ENCODE results near the gene TANC1.

The TANC1 gene

GRCh38 chr2:158960193-158960592 is 8.2 kb upstream of the TANC1 start:
- H3K27me3 ChIP-seq (ENCODE audit: insufficient read depth, low read length, poor library complexity), result no peaks in the 10 kb centered on the region
- H3K4me2 ChIP-seq (ENCODE audit: insufficient read depth, low read length), result no peak overlapping the region
- H4K20me1 ChIP-seq (ENCODE audit: insufficient read depth, low read length), result no peaks in the 10 kb centered on the region
- ATAC-seq (ENCODE audit: insufficient read depth, low read depth), result no peak
- H2AFZ ChIP-seq (ENCODE audit: low read depth, low read length), result no peak overlapping the region
- H3K9me3 ChIP-seq (ENCODE audit: insufficient read depth, low read length, severe bottlenecking), result no peaks in the 10 kb centered on the region
- H3K27ac ChIP-seq (ENCODE audit: low read length), result no peak overlapping the region
- no peak for DNase-seq
- no peak for TF ChIP-seq EZH2 (IDR thresholded peaks at IDR 0.05; ENCODE audit: borderline replicate concordance, low read depth, low read length, severe bottlenecking)
- TF ChIP-seq CTCF (IDR thresholded peaks at IDR 0.05; ENCODE audit: borderline replicate concordance, extremely low read depth, low read length, poor library complexity, severe bottlenecking), result no peak
- no peak overlapping the region for H3K4me3 ChIP-seq (ENCODE audit: low read depth in 1 of 2, low read length in 2 of 2)
- no peaks in the 10 kb centered on the region for H3K79me2 ChIP-seq (ENCODE audit: insufficient read depth, low read length)
- H3K4me1 ChIP-seq (ENCODE audit: insufficient read depth, low read length), result no peaks in the 10 kb centered on the region
- no peak overlapping the region for H3K9ac ChIP-seq (ENCODE audit: low read depth, low read length)
- H3K36me3 ChIP-seq (ENCODE audit: insufficient read depth, low read length), result no peaks in the 10 kb centered on the region

DNA sequence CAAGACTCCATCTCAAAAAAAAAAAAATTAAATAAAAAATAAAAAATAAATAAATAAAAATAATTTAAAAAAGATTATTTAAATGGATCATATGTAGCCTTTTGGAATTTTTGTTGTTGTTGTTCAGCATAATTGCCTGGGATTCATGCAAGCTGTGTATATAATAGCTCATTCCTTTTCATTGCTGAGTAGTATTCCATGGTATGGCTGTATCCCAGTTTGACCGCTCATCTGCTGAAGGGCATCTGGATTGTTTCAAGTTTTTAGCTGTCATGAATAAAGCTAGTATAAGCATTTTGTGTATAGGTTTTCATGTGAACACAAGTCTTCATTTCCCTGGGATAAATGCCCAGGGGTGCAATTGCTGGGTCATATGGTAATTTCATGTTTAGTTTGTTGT is 6.4 kb upstream of the TANC1 start:
- ATAC-seq (ENCODE audit: insufficient read depth, low read depth) (no peak), DNase-seq (no peak)
- no peaks in the 10 kb centered on the region for H3K27me3 ChIP-seq (ENCODE audit: insufficient read depth, low read length, poor library complexity)
- no peaks in the 10 kb centered on the region for H4K20me1 ChIP-seq (ENCODE audit: insufficient read depth, low read length)
- H3K79me2 ChIP-seq (ENCODE audit: insufficient read depth, low read length), result no peaks in the 10 kb centered on the region
- H3K4me3 ChIP-seq (ENCODE audit: low read depth in 1 of 2, low read length in 2 of 2), result no peak overlapping the region
- no peaks in the 10 kb centered on the region for H3K9me3 ChIP-seq (ENCODE audit: insufficient read depth, low read length, severe bottlenecking)
- no peaks in the 10 kb centered on the region for H3K36me3 ChIP-seq (ENCODE audit: insufficient read depth, low read length)
- TF ChIP-seq CTCF (IDR thresholded peaks at IDR 0.05; ENCODE audit: borderline replicate concordance, extremely low read depth, low read length, poor library complexity, severe bottlenecking) (no peak), EZH2 (IDR thresholded peaks at IDR 0.05; ENCODE audit: borderline replicate concordance, low read depth, low read length, severe bottlenecking) (no peak)
- H3K4me1 ChIP-seq (ENCODE audit: insufficient read depth, low read length), result no peaks in the 10 kb centered on the region
- no peak overlapping the region for H3K27ac ChIP-seq (ENCODE audit: low read length)
- H3K4me2 ChIP-seq (ENCODE audit: insufficient read depth, low read length), result no peak overlapping the region
- no peak overlapping the region for H3K9ac ChIP-seq (ENCODE audit: low read depth, low read length)
- H2AFZ ChIP-seq (ENCODE audit: low read depth, low read length), result no peak overlapping the region

- ATAC-seq (ENCODE audit: insufficient read depth, low read depth) (no peak), DNase-seq (no peak)
- no peak overlapping the region for H3K4me2 ChIP-seq (ENCODE audit: insufficient read depth, low read length)
Observed at GRCh38 chr2:158963071-158963470, 5.4 kb upstream of the TANC1 start.

More at GRCh38 chr2:158963071-158963470, 5.4 kb upstream of the TANC1 start:
- H3K27me3 ChIP-seq (ENCODE audit: insufficient read depth, low read length, poor library complexity), result no peaks in the 10 kb centered on the region
- no peak overlapping the region for H2AFZ ChIP-seq (ENCODE audit: low read depth, low read length)
- peaks cover 3% of the 10 kb centered on the region for H3K4me1 ChIP-seq (ENCODE audit: insufficient read depth, low read length)
- H3K9ac ChIP-seq (ENCODE audit: low read depth, low read length), result no peak overlapping the region
- H4K20me1 ChIP-seq (ENCODE audit: insufficient read depth, low read length), result no peaks in the 10 kb centered on the region
- H3K4me3 ChIP-seq (ENCODE audit: low read depth in 1 of 2, low read length in 2 of 2), result no peak overlapping the region
- H3K27ac ChIP-seq (ENCODE audit: low read length), result no peak overlapping the region
- no peaks in the 10 kb centered on the region for H3K9me3 ChIP-seq (ENCODE audit: insufficient read depth, low read length, severe bottlenecking)
- TF ChIP-seq EZH2 (IDR thresholded peaks at IDR 0.05; ENCODE audit: borderline replicate concordance, low read depth, low read length, severe bottlenecking), result no peak
- TF ChIP-seq CTCF (IDR thresholded peaks at IDR 0.05; ENCODE audit: borderline replicate concordance, extremely low read depth, low read length, poor library complexity, severe bottlenecking), result no peak
- H3K79me2 ChIP-seq (ENCODE audit: insufficient read depth, low read length), result no peaks in the 10 kb centered on the region
- no peaks in the 10 kb centered on the region for H3K36me3 ChIP-seq (ENCODE audit: insufficient read depth, low read length)

Data from DND-41 (cell line).